Stimulated activated CD4-positive, alpha-beta T cell treated with anti-CD3 and anti-CD28 coated beads, Interleukin-15, amount 100 ng/mL, for 48 hours (primary cell): ENCODE measurements around the gene DIP2A.
A peak's percentile ranks its signal among the peaks of the same experiment; 100 is the strongest.
"Not testable (repeated sequence)": the region's sequence is repeated elsewhere in the genome, so short reads cannot be mapped to it uniquely, and the experiment has no call there.

Experiments used
- DNase-seq, 2 donors: peaks; one replicate each; pipeline ENCODE4 v3.0.0-alpha.2; 2020; ENCODE audit warnings: low read depth in 2 of 2

Gene DIP2A

GRCh38 chr21:46518983-46519583 lies 60.4 kb downstream of the DIP2A start:
- no peak for DNase-seq

DNA sequence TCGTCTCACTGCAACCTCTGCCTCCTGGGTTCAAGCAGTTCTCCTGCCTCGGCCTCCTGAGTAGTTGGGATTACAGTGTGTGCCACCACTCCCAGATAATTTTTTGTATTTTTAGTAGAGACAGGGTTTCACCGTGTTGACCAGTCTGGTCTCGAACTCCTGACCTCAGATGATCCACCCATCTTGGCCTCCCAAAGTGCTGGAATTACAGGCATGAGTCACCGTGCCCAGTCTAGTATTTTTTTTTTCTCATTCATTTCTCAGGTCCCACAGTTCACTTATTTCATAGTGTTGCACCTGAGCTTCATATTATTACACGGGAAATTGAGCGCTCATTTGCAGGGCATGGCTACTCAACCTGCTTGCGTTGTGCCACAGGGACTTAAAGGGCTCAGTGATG lies 68.7 kb downstream of the DIP2A start:
- DNase-seq, result not testable (repeated sequence)

DNA sequence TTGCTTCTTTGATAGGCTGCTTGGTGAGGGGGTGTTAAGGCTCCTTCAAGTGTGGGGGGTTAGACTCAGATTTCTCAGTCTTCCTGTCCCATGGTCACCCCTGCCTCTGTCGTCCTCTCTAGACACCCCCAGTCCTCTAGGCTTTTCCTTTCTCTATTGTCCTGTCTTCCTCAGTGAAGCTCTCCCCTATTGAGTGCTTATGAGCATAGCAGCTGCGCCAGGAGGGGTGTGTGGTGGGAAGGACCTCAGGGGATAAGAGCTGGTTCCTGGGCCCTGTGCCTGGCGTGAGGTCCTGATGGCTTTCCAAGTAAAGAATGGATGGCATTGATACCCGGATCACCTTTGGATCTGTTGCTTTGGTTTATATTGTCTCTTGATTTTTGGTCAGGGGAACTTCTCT lies 69.1 kb downstream of the DIP2A start:
- DNase-seq, result no peak

DNA sequence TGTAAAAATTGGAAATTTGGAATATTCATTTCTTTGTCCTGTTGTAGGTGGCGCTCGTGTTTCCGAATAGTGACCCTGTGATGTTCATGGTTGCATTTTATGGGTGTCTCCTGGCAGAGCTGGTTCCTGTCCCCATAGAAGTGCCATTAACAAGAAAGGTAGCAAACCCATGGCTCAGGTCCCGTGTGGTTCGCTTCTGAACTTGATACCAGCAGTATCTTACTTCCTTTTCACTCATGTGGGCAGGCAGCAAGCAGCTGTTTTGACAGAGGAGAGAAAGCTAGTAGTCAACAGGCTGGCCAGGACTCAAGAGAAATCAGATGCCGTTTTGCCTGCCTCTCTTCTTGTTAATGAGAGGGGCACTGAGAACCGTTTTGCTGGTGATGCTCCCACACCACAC lies 73.4 kb downstream of the DIP2A start:
- DNase-seq, result no peak

GRCh38 chr21:46537026-46537425 lies 78.3 kb downstream of the DIP2A start:
- DNase-seq, result no peak

DNA sequence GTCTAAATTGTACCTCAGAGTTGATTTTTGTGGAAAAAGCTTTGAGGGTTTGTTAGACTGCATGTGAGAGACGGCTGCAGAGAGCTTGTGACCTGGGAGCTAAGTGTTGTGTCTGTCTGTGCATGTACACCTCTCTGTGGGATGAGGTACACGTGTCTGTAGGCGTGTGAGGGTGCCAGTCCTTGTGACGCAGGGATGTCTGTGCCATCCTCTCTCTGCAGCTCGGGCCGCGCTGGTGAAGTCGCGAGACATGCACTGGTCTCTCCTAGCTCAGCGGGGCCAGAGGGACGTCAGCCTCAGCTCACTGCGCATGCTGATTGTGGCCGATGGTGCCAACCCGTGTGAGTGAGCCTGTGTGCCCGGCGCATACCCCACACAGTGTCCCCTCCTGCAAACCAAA lies 79.6 kb downstream of the DIP2A start:
- DNase-seq, result no peak

- DNase-seq, result no peak
Measured at GRCh38 chr21:46538851-46539666, 80.4 kb downstream of the DIP2A start.

GRCh38 chr21:46540087-46540710 lies 81.5 kb downstream of the DIP2A start:
- DNase-seq, result no peak

- no peak for DNase-seq
Measured at GRCh38 chr21:46542588-46543124, 84.0 kb downstream of the DIP2A start.

- DNase-seq, result no peak
Measured at GRCh38 chr21:46543306-46543705, 84.6 kb downstream of the DIP2A start.

DNA sequence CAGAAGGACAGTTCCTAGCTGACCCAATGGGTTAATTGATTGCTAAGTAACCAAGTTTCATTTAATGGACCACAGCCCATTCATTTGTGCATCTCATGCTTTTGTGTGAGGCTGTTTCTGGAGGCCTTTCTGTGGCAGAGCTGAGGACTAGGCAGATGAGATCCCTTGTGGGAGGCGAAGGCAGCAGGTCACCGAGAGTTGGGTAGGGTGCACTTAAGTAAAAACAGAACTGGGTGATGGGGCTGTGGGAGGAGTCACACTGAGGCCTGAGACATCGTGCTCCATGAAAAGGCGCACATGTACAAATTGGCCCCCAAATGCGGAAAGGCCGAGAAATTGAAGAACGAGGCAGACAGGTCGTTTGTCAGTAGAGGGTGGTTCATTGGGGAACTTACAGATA lies 85.3 kb downstream of the DIP2A start:
- no peak for DNase-seq

GRCh38 chr21:46544824-46545223 lies 86.1 kb downstream of the DIP2A start:
- DNase-seq, result no peak

DNA sequence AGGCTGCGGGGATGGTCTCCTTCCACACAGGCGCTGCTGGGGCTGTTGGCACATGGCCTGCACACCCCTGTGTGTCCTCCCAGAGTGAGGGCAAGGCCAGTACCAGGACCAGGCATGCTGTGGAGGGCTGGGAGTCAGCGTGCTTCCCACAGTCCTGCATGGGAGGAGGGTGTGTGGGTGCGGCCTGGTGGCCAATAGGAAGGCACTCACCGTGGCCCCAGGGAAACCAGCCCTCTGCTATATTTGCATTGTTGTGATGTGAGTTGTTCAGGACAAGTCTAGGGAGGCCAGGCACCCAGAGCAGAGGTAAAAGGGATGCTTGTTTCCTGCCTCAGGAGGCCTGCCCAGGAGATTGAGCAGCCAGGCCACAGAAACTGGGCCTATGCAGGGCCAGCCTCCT lies 86.7 kb downstream of the DIP2A start:
- DNase-seq, result no peak

- DNase-seq, result no peak
Measured at GRCh38 chr21:46545911-46546310, 87.2 kb downstream of the DIP2A start.

DNA sequence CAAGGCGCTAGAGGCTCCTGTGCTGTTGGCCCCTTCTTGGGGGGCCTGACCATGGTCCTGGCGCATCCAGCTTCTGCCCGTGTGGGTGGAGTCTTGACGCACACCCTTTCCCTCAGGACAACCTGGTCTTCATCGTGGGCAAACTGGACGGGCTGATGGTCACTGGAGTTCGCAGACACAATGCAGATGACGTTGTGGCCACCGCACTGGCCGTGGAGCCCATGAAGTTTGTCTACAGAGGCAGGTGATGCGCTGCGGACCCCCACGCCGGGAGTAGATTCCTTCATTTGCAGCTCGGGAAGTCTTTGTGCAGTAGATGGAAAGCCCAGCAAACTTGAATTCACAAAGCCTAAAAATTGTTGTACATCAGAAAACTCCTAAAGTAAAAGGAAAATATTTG lies 88.1 kb downstream of the DIP2A start:
- DNase-seq, result no peak

GRCh38 chr21:46549650-46550049 lies 91.0 kb downstream of the DIP2A start:
- DNase-seq, result no peak

DNA sequence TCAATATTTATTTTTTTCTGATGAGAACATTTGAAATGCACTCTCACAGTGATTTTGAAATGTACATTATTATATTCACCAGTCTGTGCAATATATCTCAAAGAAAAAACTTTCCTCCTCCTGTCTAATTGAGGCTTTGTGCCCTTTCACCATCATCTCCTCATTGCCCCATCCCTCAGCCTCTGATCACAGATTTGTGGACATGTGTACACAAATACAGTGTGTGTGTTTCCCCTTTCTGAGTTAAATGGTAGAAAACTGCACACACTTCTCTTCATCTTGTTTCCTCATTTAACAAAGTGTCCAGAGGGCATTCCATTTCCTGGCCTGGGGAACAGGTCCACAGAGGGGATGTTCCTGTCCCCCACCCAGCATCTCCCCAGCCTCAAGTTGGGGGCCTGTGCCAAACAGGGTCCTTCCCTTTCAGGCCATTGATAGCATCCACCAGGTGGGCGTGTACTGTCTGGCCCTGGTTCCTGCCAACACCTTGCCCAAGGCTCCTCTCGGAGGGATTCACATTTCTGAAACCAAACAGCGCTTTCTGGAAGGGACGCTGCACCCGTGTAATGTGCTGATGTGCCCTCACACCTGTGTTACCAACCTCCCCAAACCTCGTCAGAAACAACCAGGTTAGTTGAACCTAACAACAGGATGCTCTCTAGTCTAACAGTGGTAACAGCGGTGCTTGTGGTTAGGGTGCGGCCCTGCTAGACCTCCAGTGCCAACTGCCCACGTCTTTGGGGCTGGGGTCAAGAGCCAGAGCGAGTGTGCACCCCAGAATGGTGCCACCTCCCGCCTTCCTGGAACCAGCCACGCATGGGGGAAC lies 91.6 kb downstream of the DIP2A start:
- no peak for DNase-seq

- peak in 1 of 2 donors; percentile 41 for DNase-seq
Measured at GRCh38 chr21:46551636-46552241, 93.0 kb downstream of the DIP2A start.

DNA sequence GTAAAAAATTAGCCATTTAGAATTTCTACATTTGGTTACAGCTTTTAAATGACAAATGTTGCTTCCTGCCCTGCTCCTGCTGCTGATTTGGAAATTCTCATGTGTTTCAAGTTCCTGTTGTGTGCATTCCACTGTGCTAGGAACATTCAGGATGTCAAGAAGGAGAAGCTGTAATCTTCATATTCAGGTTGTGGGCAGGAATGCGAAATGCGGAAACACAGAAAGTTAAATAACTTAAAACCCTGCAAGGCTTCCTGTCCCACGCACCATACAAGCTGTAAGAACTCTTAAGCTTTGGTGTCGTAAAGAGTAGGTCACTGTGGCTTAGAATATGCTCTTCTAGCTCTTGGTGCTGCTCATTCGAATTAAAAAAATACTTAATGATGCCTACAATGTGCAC lies 93.6 kb downstream of the DIP2A start:
- no peak for DNase-seq

GRCh38 chr21:46552865-46553379 lies 94.2 kb downstream of the DIP2A start:
- no peak for DNase-seq

- DNase-seq, result no peak
Measured at GRCh38 chr21:46553993-46554392, 95.3 kb downstream of the DIP2A start.
